SK-N-SH treated with all-trans-retinoic acid at 6 μM for 48 hours (cell line): ENCODE results near the gene UQCR11.

Experiments used
- ARNTL ChIP-seq: fragments of 450-650 bp; formaldehyde crosslinking; IDR thresholded peaks from 2 replicates; pipeline ENCODE4 v1.5.0; 2020; ENCODE audit warnings: low read depth, mild to moderate bottlenecking, moderate library complexity, borderline replicate concordance
- BACH2 ChIP-seq: fragments of 250-450 bp; sonication (Bioruptor Pico); IDR thresholded peaks from 2 replicates; pipeline ENCODE4 v1.9.0; 2021; ENCODE audit warnings: mild to moderate bottlenecking, borderline replicate concordance
- GLIS3 ChIP-seq: fragments of 250-450 bp; sonication (Bioruptor Pico); IDR thresholded peaks from 2 replicates; pipeline ENCODE4 v1.5.0; 2020; ENCODE audit warnings: mild to moderate bottlenecking, moderate library complexity
- OSR1 ChIP-seq: fragments of 250-450 bp; sonication (Bioruptor Pico); IDR thresholded peaks from 2 replicates; pipeline ENCODE4 v1.8.0; 2022; ENCODE audit warnings: moderate library complexity, mild to moderate bottlenecking, inconsistent platforms
- PPARA ChIP-seq: fragments of 250-450 bp; sonication (Bioruptor Pico); IDR thresholded peaks from 2 replicates; pipeline ENCODE4 v1.5.0; 2020; ENCODE audit warnings: mild to moderate bottlenecking, borderline replicate concordance
- SNAI2 ChIP-seq: fragments of 250-450 bp; sonication (Bioruptor Pico); IDR thresholded peaks from 2 replicates; pipeline ENCODE4 v1.5.0; 2020; ENCODE audit warnings: mild to moderate bottlenecking, moderate library complexity
- ZFP3 ChIP-seq: fragments of 250-450 bp; sonication (Bioruptor Pico); IDR thresholded peaks from 2 replicates; pipeline ENCODE4 v1.5.0; 2020; ENCODE audit warnings: mild to moderate bottlenecking, moderate library complexity
- ZFP30 ChIP-seq: fragments of 450-650 bp; formaldehyde crosslinking; IDR thresholded peaks from 2 replicates; pipeline ENCODE4 v1.5.0; 2022; ENCODE audit warnings: mild to moderate bottlenecking, moderate library complexity
- ZNF565 ChIP-seq: fragments of 450-650 bp; formaldehyde crosslinking; conservative IDR thresholded peaks from 2 replicates; pipeline ENCODE4 v1.5.0; 2020; ENCODE audit warnings: low read depth, mild to moderate bottlenecking, moderate library complexity
- ZNF8 ChIP-seq: fragments of 450-650 bp; formaldehyde crosslinking; IDR thresholded peaks from 2 replicates; pipeline ENCODE4 v1.5.0; 2020; ENCODE audit warnings: mild to moderate bottlenecking, moderate library complexity
- TF ChIP-seq, protein P1 (sequence below): fragments of 250-450 bp; sonication (Bioruptor Pico); IDR thresholded peaks from 2 replicates; pipeline ENCODE4 v1.8.0; 2021; ENCODE audit warnings: low read depth, mild to moderate bottlenecking, moderate library complexity, borderline replicate concordance
- TF ChIP-seq, protein P2 (sequence below): fragments of 250-450 bp; sonication (Bioruptor Pico); IDR thresholded peaks from 2 replicates; pipeline ENCODE4 v1.5.1; 2021; ENCODE audit warnings: mild to moderate bottlenecking, moderate library complexity
- TF ChIP-seq, protein P3 (sequence below): fragments of 250-450 bp; sonication (Bioruptor Pico); IDR thresholded peaks from 2 replicates; pipeline ENCODE4 v1.5.1; 2020; ENCODE audit warnings: low read depth, mild to moderate bottlenecking, moderate library complexity
- TF ChIP-seq, protein P4 (sequence below): fragments of 250-450 bp; sonication (Bioruptor Pico); IDR thresholded peaks from 2 replicates; pipeline ENCODE4 v1.8.0; 2020; ENCODE audit warnings: mild to moderate bottlenecking, moderate library complexity, borderline replicate concordance

DNA sequence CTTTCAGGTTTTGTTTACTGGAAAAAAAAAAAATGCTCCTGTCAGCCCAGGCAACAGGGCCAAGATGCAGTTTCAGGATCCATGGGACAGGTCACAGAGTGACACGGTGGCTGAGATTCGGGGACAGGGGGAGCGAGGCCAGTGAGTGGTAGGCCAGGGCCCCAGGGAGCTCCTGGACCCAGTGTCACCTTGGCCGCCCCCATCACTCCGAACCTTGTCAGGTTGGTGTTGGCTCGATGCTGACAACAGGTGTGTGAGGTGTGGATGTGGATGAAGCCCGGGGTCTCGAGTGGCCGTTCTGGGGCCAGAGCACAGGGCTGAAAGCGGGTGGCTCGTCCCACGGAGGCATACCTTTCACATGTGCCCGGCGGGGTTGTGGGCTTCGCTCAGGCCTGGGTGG lies 6.1 kb upstream of the UQCR11 start:
- TF ChIP-seq, protein P1, sequence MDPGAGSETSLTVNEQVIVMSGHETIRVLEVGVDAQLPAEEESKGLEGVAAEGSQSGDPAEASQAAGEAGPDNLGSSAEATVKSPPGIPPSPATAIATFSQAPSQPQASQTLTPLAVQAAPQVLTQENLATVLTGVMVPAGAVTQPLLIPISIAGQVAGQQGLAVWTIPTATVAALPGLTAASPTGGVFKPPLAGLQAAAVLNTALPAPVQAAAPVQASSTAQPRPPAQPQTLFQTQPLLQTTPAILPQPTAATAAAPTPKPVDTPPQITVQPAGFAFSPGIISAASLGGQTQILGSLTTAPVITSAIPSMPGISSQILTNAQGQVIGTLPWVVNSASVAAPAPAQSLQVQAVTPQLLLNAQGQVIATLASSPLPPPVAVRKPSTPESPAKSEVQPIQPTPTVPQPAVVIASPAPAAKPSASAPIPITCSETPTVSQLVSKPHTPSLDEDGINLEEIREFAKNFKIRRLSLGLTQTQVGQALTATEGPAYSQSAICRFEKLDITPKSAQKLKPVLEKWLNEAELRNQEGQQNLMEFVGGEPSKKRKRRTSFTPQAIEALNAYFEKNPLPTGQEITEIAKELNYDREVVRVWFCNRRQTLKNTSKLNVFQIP, result no peak
- TF ChIP-seq SNAI2 (CRISPR knock-in tag) (no peak), ZNF565 (CRISPR knock-in tag) (no peak), ZFP3 (no peak), GLIS3 (CRISPR knock-in tag) (no peak), PPARA (CRISPR knock-in tag) (no peak), ZFP30 (CRISPR knock-in tag) (no peak), OSR1 (CRISPR knock-in tag) (no peak), ARNTL (CRISPR knock-in tag) (no peak), ZNF8 (no peak), BACH2 (CRISPR knock-in tag) (no peak)
- TF ChIP-seq, protein P2, sequence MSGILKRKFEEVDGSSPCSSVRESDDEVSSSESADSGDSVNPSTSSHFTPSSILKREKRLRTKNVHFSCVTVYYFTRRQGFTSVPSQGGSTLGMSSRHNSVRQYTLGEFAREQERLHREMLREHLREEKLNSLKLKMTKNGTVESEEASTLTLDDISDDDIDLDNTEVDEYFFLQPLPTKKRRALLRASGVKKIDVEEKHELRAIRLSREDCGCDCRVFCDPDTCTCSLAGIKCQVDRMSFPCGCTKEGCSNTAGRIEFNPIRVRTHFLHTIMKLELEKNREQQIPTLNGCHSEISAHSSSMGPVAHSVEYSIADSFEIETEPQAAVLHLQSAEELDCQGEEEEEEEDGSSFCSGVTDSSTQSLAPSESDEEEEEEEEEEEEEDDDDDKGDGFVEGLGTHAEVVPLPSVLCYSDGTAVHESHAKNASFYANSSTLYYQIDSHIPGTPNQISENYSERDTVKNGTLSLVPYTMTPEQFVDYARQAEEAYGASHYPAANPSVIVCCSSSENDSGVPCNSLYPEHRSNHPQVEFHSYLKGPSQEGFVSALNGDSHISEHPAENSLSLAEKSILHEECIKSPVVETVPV (CRISPR knock-in tag), result no peak
- TF ChIP-seq, protein P3, sequence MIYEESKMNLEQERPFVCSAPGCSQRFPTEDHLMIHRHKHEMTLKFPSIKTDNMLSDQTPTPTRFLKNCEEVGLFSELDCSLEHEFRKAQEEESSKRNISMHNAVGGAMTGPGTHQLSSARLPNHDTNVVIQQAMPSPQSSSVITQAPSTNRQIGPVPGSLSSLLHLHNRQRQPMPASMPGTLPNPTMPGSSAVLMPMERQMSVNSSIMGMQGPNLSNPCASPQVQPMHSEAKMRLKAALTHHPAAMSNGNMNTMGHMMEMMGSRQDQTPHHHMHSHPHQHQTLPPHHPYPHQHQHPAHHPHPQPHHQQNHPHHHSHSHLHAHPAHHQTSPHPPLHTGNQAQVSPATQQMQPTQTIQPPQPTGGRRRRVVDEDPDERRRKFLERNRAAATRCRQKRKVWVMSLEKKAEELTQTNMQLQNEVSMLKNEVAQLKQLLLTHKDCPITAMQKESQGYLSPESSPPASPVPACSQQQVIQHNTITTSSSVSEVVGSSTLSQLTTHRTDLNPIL (CRISPR knock-in tag), result no peak
- TF ChIP-seq, protein P4, sequence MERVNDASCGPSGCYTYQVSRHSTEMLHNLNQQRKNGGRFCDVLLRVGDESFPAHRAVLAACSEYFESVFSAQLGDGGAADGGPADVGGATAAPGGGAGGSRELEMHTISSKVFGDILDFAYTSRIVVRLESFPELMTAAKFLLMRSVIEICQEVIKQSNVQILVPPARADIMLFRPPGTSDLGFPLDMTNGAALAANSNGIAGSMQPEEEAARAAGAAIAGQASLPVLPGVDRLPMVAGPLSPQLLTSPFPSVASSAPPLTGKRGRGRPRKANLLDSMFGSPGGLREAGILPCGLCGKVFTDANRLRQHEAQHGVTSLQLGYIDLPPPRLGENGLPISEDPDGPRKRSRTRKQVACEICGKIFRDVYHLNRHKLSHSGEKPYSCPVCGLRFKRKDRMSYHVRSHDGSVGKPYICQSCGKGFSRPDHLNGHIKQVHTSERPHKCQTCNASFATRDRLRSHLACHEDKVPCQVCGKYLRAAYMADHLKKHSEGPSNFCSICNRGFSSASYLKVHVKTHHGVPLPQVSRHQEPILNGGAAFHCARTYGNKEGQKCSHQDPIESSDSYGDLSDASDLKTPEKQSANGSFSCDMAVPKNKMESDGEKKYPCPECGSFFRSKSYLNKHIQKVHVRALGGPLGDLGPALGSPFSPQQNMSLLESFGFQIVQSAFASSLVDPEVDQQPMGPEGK, result no peak
